ENCODE data around the gene IMP3. TPM values are rescaled to one million over a fixed set of nuclear protein-coding genes. Genes with fewer than 3 reads are reported as not detected.

IMP3 gene
- total and polyA plus RNA-seq, 9 of the 15 experiments (the other 6 are each of a cell fraction or from before 2014, with no cell fraction given): 14.5 to 160 (median 74.4) TPM

DNA sequence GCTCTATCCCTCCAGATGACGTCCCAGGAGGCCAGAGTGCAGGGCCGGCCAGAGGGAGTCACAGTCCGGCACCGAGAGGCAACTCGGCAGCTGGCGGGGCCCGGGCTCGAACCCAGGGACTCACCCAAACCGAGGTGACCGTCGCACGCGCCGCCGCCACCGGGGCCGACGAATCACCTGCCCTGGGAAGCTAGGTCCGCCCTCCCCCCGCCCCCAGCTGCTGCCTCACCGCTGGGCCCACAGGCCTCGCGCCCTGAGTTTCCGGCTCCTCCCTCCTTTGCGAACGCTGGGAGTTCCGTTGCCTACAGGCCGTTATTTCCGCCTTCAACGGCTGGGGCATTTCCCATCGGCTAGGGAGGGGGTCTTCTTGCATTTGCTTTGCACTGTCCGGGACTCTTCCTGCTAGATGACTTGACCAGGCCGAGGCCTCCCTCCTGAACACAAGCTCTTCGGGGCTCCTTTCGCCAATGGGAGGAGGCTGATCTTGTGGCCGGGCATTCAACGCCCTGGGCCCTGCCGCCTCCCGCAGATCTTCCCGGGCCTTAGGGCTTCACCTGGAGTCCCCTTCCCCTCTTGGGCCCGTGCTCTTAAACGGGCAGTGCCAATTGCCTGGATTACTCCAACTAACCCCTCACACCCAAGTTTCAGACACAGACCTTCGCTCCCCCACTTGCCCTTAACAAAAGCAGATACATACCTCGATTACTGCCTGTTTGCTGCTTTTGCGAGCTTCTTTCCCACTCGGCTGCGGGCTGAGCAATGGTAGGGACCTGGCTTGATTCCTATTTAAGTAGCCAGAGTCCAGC lies 14.3 kb downstream of the IMP3 start, which contains the start of gene SNUPN (continued):
- TF ChIP-seq AFF1 (IDR thresholded peaks at IDR 0.05; ENCODE audit: low read depth in 1 of 2, partially characterized antibody in 2 of 2) (peak in 1 of 2 experiments; percentile 11), FUS (optimal IDR thresholded peaks at IDR 0.05; ENCODE audit: low read depth, low read length) (peak; percentile 31), TFAM (CRISPR knock-in tag; conservative IDR thresholded peaks at IDR 0.05) (no peak), MNT (conservative IDR thresholded peaks at IDR 0.05) (peak; percentile 87 to 94), TARDBP (IDR thresholded peaks at IDR 0.05) (0 out of 2 replicates have a peak, but pooled peaks have one; percentile 47), RUNX1 (IDR thresholded peaks at IDR 0.05; ENCODE audit: low read depth) (no peak), MLLT1 (IDR thresholded peaks at IDR 0.05) (peak in 1 of 2 experiments; percentile 48; a peak in 1 of 4 replicates), FOXJ2 (tag; IDR thresholded peaks at IDR 0.05) (no peak), NFRKB (IDR thresholded peaks at IDR 0.05; ENCODE audit: low read depth) (peak; percentile 82), PTRF (tag; IDR thresholded peaks at IDR 0.05) (no peak), CBFB (CRISPR knock-in tag; IDR thresholded peaks at IDR 0.05) (no peak), UBTF (IDR thresholded peaks at IDR 0.05; ENCODE audit: borderline replicate concordance in 1 of 2, low read depth in 2 of 2, low read length in 2 of 2) (peak; percentile 83 to 87; a peak in 2 of 4 replicates)
- TF ChIP-seq, protein P1, sequence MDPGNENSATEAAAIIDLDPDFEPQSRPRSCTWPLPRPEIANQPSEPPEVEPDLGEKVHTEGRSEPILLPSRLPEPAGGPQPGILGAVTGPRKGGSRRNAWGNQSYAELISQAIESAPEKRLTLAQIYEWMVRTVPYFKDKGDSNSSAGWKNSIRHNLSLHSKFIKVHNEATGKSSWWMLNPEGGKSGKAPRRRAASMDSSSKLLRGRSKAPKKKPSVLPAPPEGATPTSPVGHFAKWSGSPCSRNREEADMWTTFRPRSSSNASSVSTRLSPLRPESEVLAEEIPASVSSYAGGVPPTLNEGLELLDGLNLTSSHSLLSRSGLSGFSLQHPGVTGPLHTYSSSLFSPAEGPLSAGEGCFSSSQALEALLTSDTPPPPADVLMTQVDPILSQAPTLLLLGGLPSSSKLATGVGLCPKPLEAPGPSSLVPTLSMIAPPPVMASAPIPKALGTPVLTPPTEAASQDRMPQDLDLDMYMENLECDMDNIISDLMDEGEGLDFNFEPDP (CRISPR knock-in tag; IDR thresholded peaks at IDR 0.05): no peak
- TF ChIP-seq, protein P2, sequence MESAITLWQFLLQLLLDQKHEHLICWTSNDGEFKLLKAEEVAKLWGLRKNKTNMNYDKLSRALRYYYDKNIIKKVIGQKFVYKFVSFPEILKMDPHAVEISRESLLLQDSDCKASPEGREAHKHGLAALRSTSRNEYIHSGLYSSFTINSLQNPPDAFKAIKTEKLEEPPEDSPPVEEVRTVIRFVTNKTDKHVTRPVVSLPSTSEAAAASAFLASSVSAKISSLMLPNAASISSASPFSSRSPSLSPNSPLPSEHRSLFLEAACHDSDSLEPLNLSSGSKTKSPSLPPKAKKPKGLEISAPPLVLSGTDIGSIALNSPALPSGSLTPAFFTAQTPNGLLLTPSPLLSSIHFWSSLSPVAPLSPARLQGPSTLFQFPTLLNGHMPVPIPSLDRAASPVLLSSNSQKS (CRISPR knock-in tag; IDR thresholded peaks at IDR 0.05): no peak
